Endodermal cell (in vitro differentiated cells): Measurements from ENCODE around the gene BEAN1. TPM values are rescaled to one million over a fixed set of nuclear protein-coding genes. Genes with fewer than 3 reads are reported as not detected.

Experiments used
- DNase-seq: peaks from one replicate; pipeline ENCODE4 v3.0.0-alpha.2; 2017
- H3K27ac ChIP-seq: 2 replicates; pipeline ENCODE4 v1.5.1; 2013; ENCODE audit warnings: mild to moderate bottlenecking, low read depth, low read length, moderate library complexity
- H3K27me3 ChIP-seq: 2 replicates; pipeline ENCODE4 v1.6.1; 2013; ENCODE audit warnings: mild to moderate bottlenecking, low read length, moderate library complexity; ENCODE audit not compliant: insufficient read depth, control insufficient read depth, poor library complexity, severe bottlenecking
- H3K36me3 ChIP-seq: 2 replicates; pipeline ENCODE4 v1.7.0; 2013; ENCODE audit warnings: mild to moderate bottlenecking, low read length, moderate library complexity; ENCODE audit not compliant: control insufficient read depth, insufficient read depth
- H3K4me1 ChIP-seq: one replicate; pipeline ENCODE4 v1.7.0; 2013; ENCODE audit warnings: low read length; ENCODE audit not compliant: control insufficient read depth, insufficient read depth
- H3K4me3 ChIP-seq: 2 replicates; pipeline ENCODE4 v1.5.1; 2013; ENCODE audit warnings: mild to moderate bottlenecking, low read length, moderate library complexity
- H3K9ac ChIP-seq: 2 replicates; pipeline ENCODE4 v1.6.1; 2013; ENCODE audit warnings: mild to moderate bottlenecking, low read length, moderate library complexity; ENCODE audit not compliant: poor library complexity, severe bottlenecking; ENCODE audit errors: extremely low read depth
- H3K9me3 ChIP-seq: 2 replicates; pipeline ENCODE4 v1.6.1; 2013; ENCODE audit warnings: mild to moderate bottlenecking, low read length, moderate library complexity; ENCODE audit not compliant: control insufficient read depth
- H3K27ac Mint-ChIP-seq: 2 replicates; pipeline ENCODE4 v1.8.0; 2020; ENCODE audit warnings: mixed read lengths
- H3K27me3 Mint-ChIP-seq: 2 replicates; pipeline ENCODE4 v1.8.0; 2021; ENCODE audit warnings: mild to moderate bottlenecking, mixed read lengths; ENCODE audit not compliant: insufficient read depth
- H3K36me3 Mint-ChIP-seq: 2 replicates; pipeline ENCODE4 v1.8.0; 2020; ENCODE audit warnings: low read depth, mixed read lengths
- H3K4me1 Mint-ChIP-seq: 2 replicates; pipeline ENCODE4 v1.8.0; 2020; ENCODE audit warnings: mixed read lengths
- H3K4me3 Mint-ChIP-seq: 2 replicates; pipeline ENCODE4 v1.8.0; 2020; ENCODE audit warnings: mild to moderate bottlenecking, moderate library complexity, mixed read lengths
- H3K9me3 Mint-ChIP-seq: 2 replicates; pipeline ENCODE4 v1.8.0; 2020; ENCODE audit warnings: mild to moderate bottlenecking, mixed read lengths
- WGBS, 2 experiments: methylation state at CpG; one replicate each; pipeline versions ENCODE4 v1.1.5 to v1.1.7; 2013; ENCODE audit warnings: missing lambda C conversion rate in 2 of 2, mixed read lengths in 1 of 2; ENCODE audit not compliant: insufficient coverage in 1 of 2, insufficient read length in 1 of 2; 5-methylcytosine and 5-hydroxymethylcytosine counted together
- total RNA-seq, 2 donors: library from RNA; stranded (reverse); fragmentation: NEBNext Ultra II Directional in 1 of 2; extraction: Animal tissue kit (Norgen Biotek cat#: 25700) in 1 of 2; gene quantifications; 2 replicates in 1 of 2; 3 replicates in 1 of 2; pipeline ENCODE4 v1.2.1, GENCODE V29; 2021
- TF ChIP-seq, protein P1 (sequence below): fragments of 200-600 bp; sonication (generic); conservative IDR thresholded peaks from 2 replicates; pipeline ENCODE4 v1.5.0; 2021; ENCODE audit warnings: antibody characterized with exemption, mild to moderate bottlenecking

The BEAN1 gene
- total RNA-seq, 2 donors from 2014 or later, result 0.18 TPM; not detected in 1

DNA sequence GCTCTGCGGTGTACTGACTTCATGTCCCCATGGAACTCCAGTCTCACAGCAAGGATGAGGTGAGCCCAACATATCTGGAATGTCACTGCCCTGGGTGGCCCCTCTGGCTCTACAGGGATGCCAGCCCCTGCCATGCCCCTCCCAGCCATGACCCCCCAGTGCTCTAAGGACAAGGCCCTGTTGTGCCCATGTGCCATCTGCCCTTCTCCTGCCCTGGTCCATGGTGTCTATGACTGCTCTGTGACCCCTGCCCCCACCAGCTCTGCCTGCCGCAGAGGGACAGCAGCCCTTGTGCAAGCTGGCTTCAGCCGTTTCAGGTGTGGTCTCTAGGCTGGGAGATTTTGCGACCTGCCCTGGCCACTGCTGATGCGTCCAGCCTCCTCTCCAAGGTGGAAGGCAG lies 82.5 kb downstream of the BEAN1 start:
- H3K9me3 Mint-ChIP-seq, result peaks cover 5% of the 10 kb centered on the region
- peaks cover 8% of the 10 kb centered on the region for H3K36me3 Mint-ChIP-seq
- H3K27me3 Mint-ChIP-seq, result no peaks in the 10 kb centered on the region
- Histone ChIP-seq H3K36me3 (no peaks in the 10 kb centered on the region), H3K27ac (no peak overlapping the region), H3K4me3 (no peak overlapping the region), H3K9ac (no peak overlapping the region), H3K9me3 (no peaks in the 10 kb centered on the region), H3K4me1 (no peaks in the 10 kb centered on the region), H3K27me3 (no peaks in the 10 kb centered on the region)
- no peak overlapping the region for H3K4me3 Mint-ChIP-seq
- TF ChIP-seq, protein P1, sequence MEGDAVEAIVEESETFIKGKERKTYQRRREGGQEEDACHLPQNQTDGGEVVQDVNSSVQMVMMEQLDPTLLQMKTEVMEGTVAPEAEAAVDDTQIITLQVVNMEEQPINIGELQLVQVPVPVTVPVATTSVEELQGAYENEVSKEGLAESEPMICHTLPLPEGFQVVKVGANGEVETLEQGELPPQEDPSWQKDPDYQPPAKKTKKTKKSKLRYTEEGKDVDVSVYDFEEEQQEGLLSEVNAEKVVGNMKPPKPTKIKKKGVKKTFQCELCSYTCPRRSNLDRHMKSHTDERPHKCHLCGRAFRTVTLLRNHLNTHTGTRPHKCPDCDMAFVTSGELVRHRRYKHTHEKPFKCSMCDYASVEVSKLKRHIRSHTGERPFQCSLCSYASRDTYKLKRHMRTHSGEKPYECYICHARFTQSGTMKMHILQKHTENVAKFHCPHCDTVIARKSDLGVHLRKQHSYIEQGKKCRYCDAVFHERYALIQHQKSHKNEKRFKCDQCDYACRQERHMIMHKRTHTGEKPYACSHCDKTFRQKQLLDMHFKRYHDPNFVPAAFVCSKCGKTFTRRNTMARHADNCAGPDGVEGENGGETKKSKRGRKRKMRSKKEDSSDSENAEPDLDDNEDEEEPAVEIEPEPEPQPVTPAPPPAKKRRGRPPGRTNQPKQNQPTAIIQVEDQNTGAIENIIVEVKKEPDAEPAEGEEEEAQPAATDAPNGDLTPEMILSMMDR, result no peak
- H3K4me1 Mint-ChIP-seq, result peaks cover 4% of the 10 kb centered on the region
- 94% methylated on average over 2 to 5 of the region's 5 CpGs for WGBS, 2 experiments
- H3K27ac Mint-ChIP-seq, result peak overlapping the region; percentile 35
- no peak for DNase-seq

GRCh38 chr16:66510298-66510697 lies 83.2 kb downstream of the BEAN1 start:
- no peaks in the 10 kb centered on the region for H3K36me3 ChIP-seq

DNA sequence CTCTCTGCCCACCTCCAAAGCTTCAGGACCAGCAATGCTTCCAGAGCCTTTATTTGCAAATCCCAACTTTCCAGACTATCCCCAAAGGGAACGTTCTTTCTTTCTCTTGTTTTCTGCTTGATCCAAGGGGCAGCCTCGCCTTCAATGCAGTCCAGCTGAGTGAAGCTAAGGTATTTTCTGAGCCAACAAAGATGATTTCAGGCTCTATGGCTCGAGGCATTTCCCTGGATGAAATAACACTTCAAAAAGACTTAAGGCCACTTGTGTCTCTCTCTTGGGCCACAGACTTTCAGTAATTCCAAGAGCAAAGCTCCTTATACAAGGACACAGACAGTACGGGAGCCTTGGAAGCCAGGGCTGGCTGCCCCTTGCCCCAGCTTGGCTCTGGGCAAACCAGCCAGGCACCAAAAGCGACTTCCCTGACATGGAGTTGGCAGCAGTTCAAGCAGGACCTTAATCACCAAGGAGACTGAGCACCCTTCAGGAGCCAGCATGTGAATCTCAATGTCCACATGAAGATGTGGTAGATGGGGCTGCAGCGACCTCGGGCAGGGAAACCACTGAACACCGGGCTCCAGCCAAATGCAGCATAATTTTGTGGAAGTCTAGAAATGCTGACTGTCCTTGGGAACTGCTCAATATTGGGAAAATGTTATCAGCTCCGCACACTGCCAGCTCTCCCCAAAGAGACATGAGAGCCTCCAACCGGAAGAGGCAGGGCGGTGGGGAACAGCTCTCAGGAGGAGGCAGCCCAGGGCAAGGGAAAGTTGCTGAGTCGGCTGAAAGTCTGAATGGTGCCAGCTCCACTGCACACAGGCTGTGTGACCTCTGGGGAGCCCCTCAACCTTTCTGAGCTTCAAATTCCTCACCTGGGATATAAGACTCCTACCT lies 83.9 kb downstream of the BEAN1 start:
- no peak overlapping the region for H3K4me3 Mint-ChIP-seq
- Histone ChIP-seq H3K9ac (no peak overlapping the region), H3K9me3 (no peaks in the 10 kb centered on the region), H3K27me3 (no peaks in the 10 kb centered on the region), H3K4me3 (no peak overlapping the region), H3K4me1 (no peaks in the 10 kb centered on the region), H3K27ac (no peak overlapping the region), H3K36me3 (no peaks in the 10 kb centered on the region)
- peaks cover 8% of the 10 kb centered on the region for H3K9me3 Mint-ChIP-seq
- H3K4me1 Mint-ChIP-seq, result peaks cover 9% of the 10 kb centered on the region
- TF ChIP-seq, protein P1, result no peak
- DNase-seq, result no peak
- 91% methylated on average over 11 to 12 of the region's 12 CpGs for WGBS, 2 experiments
- H3K27ac Mint-ChIP-seq, result peak overlapping the region; percentile 67
- H3K36me3 Mint-ChIP-seq, result peaks cover 16% of the 10 kb centered on the region
- no peaks in the 10 kb centered on the region for H3K27me3 Mint-ChIP-seq

More at GRCh38 chr16:66510298-66510697, 83.2 kb downstream of the BEAN1 start:
- TF ChIP-seq, protein P1, result no peak
- peaks cover 7% of the 10 kb centered on the region for H3K4me1 Mint-ChIP-seq
- no peak overlapping the region for H3K9ac ChIP-seq
- H3K4me3 Mint-ChIP-seq, result no peak overlapping the region
- DNase-seq, result no peak
- no peaks in the 10 kb centered on the region for H3K27me3 ChIP-seq
- no peaks in the 10 kb centered on the region for H3K9me3 ChIP-seq
- H3K4me1 ChIP-seq, result no peaks in the 10 kb centered on the region
- peaks cover 8% of the 10 kb centered on the region for H3K9me3 Mint-ChIP-seq
- no peak overlapping the region for H3K4me3 ChIP-seq
- H3K36me3 Mint-ChIP-seq, result peaks cover 14% of the 10 kb centered on the region
- H3K27me3 Mint-ChIP-seq, result no peaks in the 10 kb centered on the region
- no peak overlapping the region for H3K27ac Mint-ChIP-seq
- no peak overlapping the region for H3K27ac ChIP-seq
- 91 to 94% methylated on average over 5 of the region's 5 CpGs for WGBS, 2 experiments
